ENCODE measurements around the gene SIRPG. TPM values are rescaled to one million over a fixed set of nuclear protein-coding genes. Genes with fewer than 3 reads are reported as not detected.
"Not testable (repeated sequence)": the region's sequence is repeated elsewhere in the genome, so short reads cannot be mapped to it uniquely, and the experiment has no call there.

SIRPG gene
- total RNA-seq (under 1 TPM in 1 of 2 donors, not detected in 1; 0.87 TPM), polyA plus RNA-seq (not detected)
- long read RNA-seq, donor 1, partial matches to known transcripts, result 1 of 1 reads
- long read RNA-seq, donor 1, other reads (novel, unspliced or antisense), result 0 of 1 reads
- long read RNA-seq, donor 2, result 0 reads

DNA sequence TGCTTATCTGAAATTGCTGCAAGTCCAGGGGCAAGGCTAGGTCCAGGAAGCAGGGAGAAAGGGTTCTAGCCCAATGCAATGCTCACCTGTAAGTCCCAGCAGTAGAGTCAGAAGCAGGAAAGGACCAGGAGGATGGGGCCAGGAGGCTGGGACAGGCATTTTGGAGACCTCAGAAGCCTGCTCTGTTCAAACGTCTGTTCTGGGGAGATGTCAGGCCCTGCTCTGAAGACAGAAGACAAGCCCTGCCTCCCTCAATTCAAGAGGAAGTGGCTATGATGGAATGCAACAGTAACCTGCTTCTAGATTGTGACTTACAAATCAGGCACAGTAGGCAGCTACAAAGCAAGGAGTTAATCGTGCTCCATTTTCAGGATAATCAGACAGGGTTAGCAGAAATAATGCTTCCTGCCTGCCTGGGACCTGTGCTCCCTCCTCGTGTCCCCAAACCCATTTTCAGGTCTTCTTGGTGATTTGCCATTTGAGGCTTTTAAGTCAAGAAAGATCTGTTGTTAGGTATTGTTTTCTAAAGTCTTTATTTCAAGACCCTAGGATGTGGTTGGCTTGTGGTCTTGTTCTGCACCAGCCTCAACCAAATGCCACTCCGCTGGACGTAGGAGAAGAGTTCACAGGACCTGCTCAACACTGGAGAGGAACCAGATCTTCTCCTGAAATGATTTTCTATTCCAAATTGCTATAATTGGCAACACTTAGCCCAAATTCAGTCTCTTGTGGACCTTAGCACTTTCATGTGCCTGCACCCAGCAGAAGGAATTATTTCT, at the start of gene SIRPG:
Gene SIRPG, minus strand, starts transcription at position 224 of the 779 bp plus-strand sequence. Its CDS starts 65 bp downstream, at position 159.
- no peaks in the 10 kb centered on the region for H3K27me3 ChIP-seq (ENCODE audit: control insufficient read depth in 1 of 2, insufficient read depth in 2 of 2, low read length in 1 of 2)
- H3K27ac ChIP-seq (ENCODE audit: low read depth in 1 of 2, low read length in 2 of 2), result no peak within 1 kb of the TSS
- ATAC-seq (ENCODE audit: low FRiP score), result no peak
- no peak for DNase-seq
- no peaks in the 10 kb centered on the region for H3K9me3 ChIP-seq (ENCODE audit: control insufficient read depth, low read length)
- H3K36me3 ChIP-seq (ENCODE audit: control insufficient read depth in 1 of 2, insufficient read depth in 2 of 2, low read length in 1 of 2), result no peaks in the 10 kb centered on the region
- H3K4me1 ChIP-seq (ENCODE audit: control insufficient read depth in 1 of 2, insufficient read depth in 2 of 2, low read length in 2 of 2), result no peaks in the 10 kb centered on the region
- intact Hi-C loops (cut with DNase I), result no loop called here
- H3K4me3 ChIP-seq (ENCODE audit: low read length in 2 of 2), result no peak within 1 kb of the TSS
- 61 to 66% methylated on average over 5 of the region's 5 CpGs for WGBS, 2 donors

DNA sequence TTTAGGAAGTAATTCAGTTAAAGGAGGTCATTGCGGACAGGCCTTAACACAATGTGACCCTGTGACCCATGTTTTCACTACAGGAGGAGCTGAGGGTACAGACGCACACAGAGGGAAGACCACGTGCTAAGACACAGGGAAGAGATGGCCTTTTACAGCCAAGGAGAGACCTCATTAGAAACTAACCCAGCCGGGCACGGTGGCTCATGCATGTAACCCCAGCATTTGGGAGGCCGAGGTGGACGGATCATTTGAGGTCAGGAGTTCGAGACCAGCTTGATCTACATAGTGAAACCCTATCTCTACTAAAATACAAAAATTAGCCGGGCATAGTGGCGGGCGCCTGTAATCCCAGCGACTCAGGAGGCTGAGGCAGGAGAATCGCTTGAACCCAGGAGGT, 49.3 kb upstream of the SIRPG start:
- H3K4me1 ChIP-seq (ENCODE audit: control insufficient read depth in 1 of 2, insufficient read depth in 2 of 2, low read length in 2 of 2); ATAC-seq (ENCODE audit: low FRiP score); DNase-seq; intact Hi-C loops (cut with DNase I); H3K36me3 ChIP-seq (ENCODE audit: control insufficient read depth in 1 of 2, insufficient read depth in 2 of 2, low read length in 1 of 2); H3K9me3 ChIP-seq (ENCODE audit: control insufficient read depth, low read length); H3K4me3 ChIP-seq (ENCODE audit: low read length in 2 of 2); H3K27ac ChIP-seq (ENCODE audit: low read depth in 1 of 2, low read length in 2 of 2); H3K27me3 ChIP-seq (ENCODE audit: control insufficient read depth in 1 of 2, insufficient read depth in 2 of 2, low read length in 1 of 2): not testable (repeated sequence)
- 72 to 81% methylated on average over 13 of the region's 13 CpGs for WGBS, 2 donors

DNA sequence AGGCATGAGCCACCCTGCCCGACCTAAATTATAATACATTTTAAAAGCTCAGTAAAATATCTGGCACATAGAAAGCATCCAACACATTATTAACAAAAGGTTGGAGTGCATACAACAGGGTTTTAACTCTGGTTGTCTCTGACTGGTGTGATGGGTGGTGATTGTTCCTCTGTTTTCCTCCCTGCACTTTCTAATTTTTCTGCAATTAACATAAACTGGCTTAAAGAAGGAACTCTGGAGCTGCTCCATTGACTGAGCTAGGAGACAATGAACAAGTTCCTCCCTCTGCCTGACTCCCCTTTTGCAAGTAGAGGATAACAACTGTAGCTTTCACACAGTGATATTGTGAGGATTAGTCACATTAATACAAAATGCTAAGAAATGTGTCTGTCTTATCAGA, 48.5 kb upstream of the SIRPG start:
- no peaks in the 10 kb centered on the region for H3K36me3 ChIP-seq (ENCODE audit: control insufficient read depth in 1 of 2, insufficient read depth in 2 of 2, low read length in 1 of 2)
- DNase-seq (no peak), ATAC-seq (ENCODE audit: low FRiP score) (no peak)
- intact Hi-C loops (cut with DNase I), result no loop called here
- H3K27ac ChIP-seq (ENCODE audit: low read depth in 1 of 2, low read length in 2 of 2), result no peak overlapping the region
- no peaks in the 10 kb centered on the region for H3K27me3 ChIP-seq (ENCODE audit: control insufficient read depth in 1 of 2, insufficient read depth in 2 of 2, low read length in 1 of 2)
- no peak overlapping the region for H3K4me3 ChIP-seq (ENCODE audit: low read length in 2 of 2)
- no peaks in the 10 kb centered on the region for H3K9me3 ChIP-seq (ENCODE audit: control insufficient read depth, low read length)
- WGBS, 2 donors, result 48 to 59% methylated on average over 1 of the region's 1 CpG
- no peaks in the 10 kb centered on the region for H3K4me1 ChIP-seq (ENCODE audit: control insufficient read depth in 1 of 2, insufficient read depth in 2 of 2, low read length in 2 of 2)

DNA sequence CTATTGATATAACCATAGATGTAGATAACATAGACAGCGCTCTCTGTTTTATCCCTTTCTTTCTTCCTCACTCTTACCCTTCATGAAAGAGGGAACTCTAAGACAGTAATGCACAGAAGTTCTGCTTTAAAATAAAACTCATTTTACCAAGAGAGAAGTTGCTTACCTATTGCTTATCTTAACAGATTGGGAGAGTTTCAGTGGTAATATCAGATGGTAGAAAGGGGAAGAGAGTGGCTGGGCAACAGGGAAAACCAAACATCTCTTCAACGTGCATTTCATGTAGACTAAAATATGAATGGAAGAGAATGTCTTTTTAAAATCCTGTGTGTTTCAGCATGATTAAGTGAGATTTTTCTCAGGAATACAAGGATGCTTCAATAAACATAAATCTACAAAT, 45.3 kb upstream of the SIRPG start:
- no peaks in the 10 kb centered on the region for H3K4me1 ChIP-seq (ENCODE audit: control insufficient read depth in 1 of 2, insufficient read depth in 2 of 2, low read length in 2 of 2)
- no peaks in the 10 kb centered on the region for H3K27me3 ChIP-seq (ENCODE audit: control insufficient read depth in 1 of 2, insufficient read depth in 2 of 2, low read length in 1 of 2)
- intact Hi-C loops (cut with DNase I), result no loop called here
- H3K4me3 ChIP-seq (ENCODE audit: low read length in 2 of 2), result no peak overlapping the region
- ATAC-seq (ENCODE audit: low FRiP score) (no peak), DNase-seq (no peak)
- H3K9me3 ChIP-seq (ENCODE audit: control insufficient read depth, low read length), result no peaks in the 10 kb centered on the region
- H3K27ac ChIP-seq (ENCODE audit: low read depth in 1 of 2, low read length in 2 of 2), result no peak overlapping the region
- no peaks in the 10 kb centered on the region for H3K36me3 ChIP-seq (ENCODE audit: control insufficient read depth in 1 of 2, insufficient read depth in 2 of 2, low read length in 1 of 2)
- 63 to 79% methylated on average over 2 of the region's 2 CpGs for WGBS, 2 donors

DNA sequence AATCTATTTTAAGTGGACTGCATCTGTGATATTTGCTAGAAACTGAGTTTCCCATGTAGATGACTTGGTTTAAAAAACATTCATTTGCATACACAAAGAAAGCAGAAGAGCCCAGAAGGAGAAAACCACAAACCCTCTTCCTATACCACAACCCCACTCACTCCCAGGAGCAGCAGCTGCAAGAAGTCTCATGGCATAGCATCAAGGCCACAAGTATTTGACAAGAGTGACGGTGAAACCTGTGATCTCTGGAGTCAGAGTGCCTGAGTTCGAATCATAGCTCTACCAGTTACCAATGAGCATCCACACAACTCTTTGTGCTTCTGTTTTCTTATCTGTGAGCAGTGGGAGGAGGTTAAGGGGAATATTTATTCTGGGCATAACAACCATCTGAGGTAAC, 44.7 kb upstream of the SIRPG start:
- H3K36me3 ChIP-seq (ENCODE audit: control insufficient read depth in 1 of 2, insufficient read depth in 2 of 2, low read length in 1 of 2), result no peaks in the 10 kb centered on the region
- 73 to 74% methylated on average over 2 of the region's 2 CpGs for WGBS, 2 donors
- no peaks in the 10 kb centered on the region for H3K4me1 ChIP-seq (ENCODE audit: control insufficient read depth in 1 of 2, insufficient read depth in 2 of 2, low read length in 2 of 2)
- intact Hi-C loops (cut with DNase I), result no loop called here
- ATAC-seq (ENCODE audit: low FRiP score) (no peak), DNase-seq (no peak)
- no peaks in the 10 kb centered on the region for H3K27me3 ChIP-seq (ENCODE audit: control insufficient read depth in 1 of 2, insufficient read depth in 2 of 2, low read length in 1 of 2)
- no peak overlapping the region for H3K4me3 ChIP-seq (ENCODE audit: low read length in 2 of 2)
- H3K9me3 ChIP-seq (ENCODE audit: control insufficient read depth, low read length), result no peaks in the 10 kb centered on the region
- no peak overlapping the region for H3K27ac ChIP-seq (ENCODE audit: low read depth in 1 of 2, low read length in 2 of 2)

DNA sequence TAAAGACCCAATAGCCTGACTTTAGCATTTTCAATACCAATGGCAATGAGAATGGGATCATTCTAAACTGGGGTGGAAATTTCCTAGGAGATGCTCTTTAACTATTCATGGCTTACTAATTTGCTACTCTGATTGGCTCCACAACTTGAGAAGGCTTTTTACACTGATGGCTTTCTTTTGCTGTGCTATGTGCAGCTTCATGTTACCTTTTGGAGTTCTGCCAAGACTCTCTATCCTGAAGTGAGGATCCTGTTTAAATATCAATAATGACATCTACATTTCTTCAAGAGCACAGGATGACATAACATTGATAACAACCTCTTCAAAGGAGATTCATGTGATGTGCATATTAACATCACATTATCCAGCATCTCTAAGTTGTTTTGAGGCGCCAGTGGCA, 43.4 kb upstream of the SIRPG start:
- Histone ChIP-seq H3K36me3 (ENCODE audit: control insufficient read depth in 1 of 2, insufficient read depth in 2 of 2, low read length in 1 of 2) (no peaks in the 10 kb centered on the region), H3K9me3 (ENCODE audit: control insufficient read depth, low read length) (no peaks in the 10 kb centered on the region), H3K27me3 (ENCODE audit: control insufficient read depth in 1 of 2, insufficient read depth in 2 of 2, low read length in 1 of 2) (no peaks in the 10 kb centered on the region), H3K4me1 (ENCODE audit: control insufficient read depth in 1 of 2, insufficient read depth in 2 of 2, low read length in 2 of 2) (no peaks in the 10 kb centered on the region), H3K27ac (ENCODE audit: low read depth in 1 of 2, low read length in 2 of 2) (no peak overlapping the region), H3K4me3 (ENCODE audit: low read length in 2 of 2) (no peak overlapping the region)
- WGBS, 2 donors, result 43 to 59% methylated on average over 1 of the region's 1 CpG
- DNase-seq (no peak), ATAC-seq (ENCODE audit: low FRiP score) (no peak)
- intact Hi-C loops (cut with DNase I), result no loop called here

DNA sequence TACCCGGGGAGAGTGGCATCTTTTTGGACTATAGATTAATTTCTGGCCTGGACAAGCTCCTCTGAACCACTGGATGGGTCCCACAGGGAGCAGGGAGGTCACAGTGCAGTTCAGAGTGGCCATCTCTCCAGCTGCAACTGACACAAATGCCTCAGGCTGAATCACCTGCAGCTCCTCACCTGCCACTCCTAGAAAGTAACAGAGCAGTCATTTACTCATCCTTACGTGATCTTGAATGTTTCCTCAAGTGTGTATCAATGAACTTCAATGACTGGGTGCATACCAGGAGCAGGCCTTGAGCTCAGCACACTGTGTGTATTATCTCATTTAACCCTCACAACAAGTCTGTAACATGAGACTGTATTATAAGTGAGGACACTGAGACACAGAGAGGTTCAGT, 40.0 kb upstream of the SIRPG start:
- intact Hi-C loops (cut with DNase I), result no loop called here
- H3K36me3 ChIP-seq (ENCODE audit: control insufficient read depth in 1 of 2, insufficient read depth in 2 of 2, low read length in 1 of 2), result no peaks in the 10 kb centered on the region
- H3K4me3 ChIP-seq (ENCODE audit: low read length in 2 of 2), result no peak overlapping the region
- no peaks in the 10 kb centered on the region for H3K9me3 ChIP-seq (ENCODE audit: control insufficient read depth, low read length)
- 69 to 70% methylated on average over 2 of the region's 2 CpGs for WGBS, 2 donors
- no peaks in the 10 kb centered on the region for H3K4me1 ChIP-seq (ENCODE audit: control insufficient read depth in 1 of 2, insufficient read depth in 2 of 2, low read length in 2 of 2)
- no peaks in the 10 kb centered on the region for H3K27me3 ChIP-seq (ENCODE audit: control insufficient read depth in 1 of 2, insufficient read depth in 2 of 2, low read length in 1 of 2)
- ATAC-seq (ENCODE audit: low FRiP score) (no peak), DNase-seq (no peak)
- no peak overlapping the region for H3K27ac ChIP-seq (ENCODE audit: low read depth in 1 of 2, low read length in 2 of 2)

DNA sequence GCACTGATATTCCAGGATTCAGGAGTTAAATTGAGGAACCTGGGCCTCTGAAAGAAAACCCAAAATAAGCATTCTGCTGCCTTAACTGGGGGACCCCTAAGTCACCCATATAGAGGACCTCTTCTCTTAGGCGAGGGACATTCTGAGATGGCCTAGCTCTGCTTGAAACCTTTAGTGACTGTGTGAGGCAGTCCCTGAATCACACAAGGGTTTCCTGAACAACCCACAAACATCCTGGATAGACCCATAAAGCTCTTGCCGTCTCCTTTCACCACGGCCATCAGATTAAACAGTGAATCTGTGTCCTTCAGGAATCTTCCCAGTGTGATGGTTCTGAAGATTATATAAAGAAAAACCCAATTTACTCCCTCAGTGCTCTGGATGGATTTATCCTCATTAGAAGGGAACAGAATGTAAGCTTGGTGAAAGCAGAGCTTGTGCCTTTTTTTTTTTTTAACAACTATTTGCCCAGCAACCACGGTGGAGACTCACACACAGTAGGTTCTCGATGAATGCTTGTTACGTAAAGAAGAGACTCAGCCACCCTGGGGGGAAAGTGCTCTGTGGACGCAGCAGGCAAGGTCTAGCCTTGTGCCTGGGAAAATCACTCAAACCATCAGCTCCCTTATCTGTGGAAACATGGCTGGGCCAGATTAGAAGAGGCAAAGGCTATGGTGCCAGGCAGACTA, 39.1 kb upstream of the SIRPG start:
- H3K9me3 ChIP-seq (ENCODE audit: control insufficient read depth, low read length), result no peaks in the 10 kb centered on the region
- no peak overlapping the region for H3K4me3 ChIP-seq (ENCODE audit: low read length in 2 of 2)
- WGBS, 2 donors, result 75 to 78% methylated on average over 7 of the region's 7 CpGs
- no peaks in the 10 kb centered on the region for H3K4me1 ChIP-seq (ENCODE audit: control insufficient read depth in 1 of 2, insufficient read depth in 2 of 2, low read length in 2 of 2)
- no peak for DNase-seq
- no peak for ATAC-seq (ENCODE audit: low FRiP score)
- no peaks in the 10 kb centered on the region for H3K36me3 ChIP-seq (ENCODE audit: control insufficient read depth in 1 of 2, insufficient read depth in 2 of 2, low read length in 1 of 2)
- no peak overlapping the region for H3K27ac ChIP-seq (ENCODE audit: low read depth in 1 of 2, low read length in 2 of 2)
- no peaks in the 10 kb centered on the region for H3K27me3 ChIP-seq (ENCODE audit: control insufficient read depth in 1 of 2, insufficient read depth in 2 of 2, low read length in 1 of 2)
- intact Hi-C loops (cut with DNase I), result no loop called here

DNA sequence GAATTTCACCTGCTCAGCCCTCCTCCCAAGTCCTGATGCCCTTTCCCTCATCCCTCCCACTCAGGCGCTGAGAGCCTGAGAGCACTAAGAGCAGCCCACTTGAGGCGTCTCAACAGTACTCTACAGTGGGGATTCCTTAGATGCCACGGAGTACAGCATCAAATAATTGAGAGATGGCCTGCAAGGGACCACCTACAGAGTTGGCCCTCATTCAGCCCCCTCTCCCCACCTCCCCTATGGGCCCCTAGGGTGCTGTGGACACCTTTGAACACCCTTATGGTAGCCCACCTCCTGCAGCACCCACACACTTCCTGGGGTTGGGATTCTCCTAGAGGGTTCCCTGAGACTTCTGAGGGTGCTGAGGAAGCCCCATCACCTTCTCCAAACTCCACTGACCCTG, 37.1 kb upstream of the SIRPG start:
- no peaks in the 10 kb centered on the region for H3K4me1 ChIP-seq (ENCODE audit: control insufficient read depth in 1 of 2, insufficient read depth in 2 of 2, low read length in 2 of 2)
- ATAC-seq (ENCODE audit: low FRiP score), result no peak
- no peak for DNase-seq
- 63 to 72% methylated on average over 3 of the region's 3 CpGs for WGBS, 2 donors
- H3K36me3 ChIP-seq (ENCODE audit: control insufficient read depth in 1 of 2, insufficient read depth in 2 of 2, low read length in 1 of 2), result no peaks in the 10 kb centered on the region
- intact Hi-C loops (cut with DNase I), result no loop called here
- peaks cover 4% of the 10 kb centered on the region for H3K9me3 ChIP-seq (ENCODE audit: control insufficient read depth, low read length)
- H3K4me3 ChIP-seq (ENCODE audit: low read length in 2 of 2), result no peak overlapping the region
- no peaks in the 10 kb centered on the region for H3K27me3 ChIP-seq (ENCODE audit: control insufficient read depth in 1 of 2, insufficient read depth in 2 of 2, low read length in 1 of 2)
- no peak overlapping the region for H3K27ac ChIP-seq (ENCODE audit: low read depth in 1 of 2, low read length in 2 of 2)

Measured in aorta (tissue), 5 donors.